GM19467 (cell line): Measurements from ENCODE around the gene MLH3.
"Not testable (repeated sequence)": the region's sequence is repeated elsewhere in the genome, so short reads cannot be mapped to it uniquely, and the experiment has no call there.

Source experiments
- ATAC-seq: cut with Tn5 transposase; IDR thresholded peaks from one replicate; pipeline ENCODE4 v1.9.1; 2021; ENCODE audit warnings: mild to moderate bottlenecking, moderate library complexity; ENCODE audit not compliant: unreplicated experiment

MLH3 gene

GRCh38 chr14:75040507-75040906 is 10.8 kb downstream of the MLH3 start:
- no peak for ATAC-seq

- ATAC-seq = no peak
These were observed 18.3 kb downstream of the MLH3 start for GRCh38 chr14:75032939-75033338.

- no peak for ATAC-seq
These were observed 21.1 kb downstream of the MLH3 start for GRCh38 chr14:75030147-75030546.

- ATAC-seq = no peak
These were observed 25.4 kb downstream of the MLH3 start for GRCh38 chr14:75025876-75026275.

- no peak for ATAC-seq
These were observed 26.2 kb downstream of the MLH3 start for GRCh38 chr14:75025082-75025481.

GRCh38 chr14:75023108-75023507 is 28.2 kb downstream of the MLH3 start:
- no peak for ATAC-seq

GRCh38 chr14:75022655-75023054 is 28.6 kb downstream of the MLH3 start:
- no peak for ATAC-seq

- no peak for ATAC-seq
These were observed 32.6 kb downstream of the MLH3 start for GRCh38 chr14:75018694-75019093.

GRCh38 chr14:75016815-75017214 is 34.5 kb downstream of the MLH3 start:
- no peak for ATAC-seq

- no peak for ATAC-seq
These were observed 35.8 kb downstream of the MLH3 start for GRCh38 chr14:75015496-75015895.

GRCh38 chr14:75013290-75013689 is 38.0 kb downstream of the MLH3 start:
- ATAC-seq = no peak

GRCh38 chr14:75011356-75011994 is 39.8 kb downstream of the MLH3 start:
- no peak for ATAC-seq

GRCh38 chr14:75010472-75011093 is 40.7 kb downstream of the MLH3 start:
- no peak for ATAC-seq

GRCh38 chr14:75009176-75009575 is 42.1 kb downstream of the MLH3 start:
- no peak for ATAC-seq

GRCh38 chr14:75005357-75005756 is 45.9 kb downstream of the MLH3 start:
- no peak for ATAC-seq

- ATAC-seq = no peak
These were observed 47.8 kb downstream of the MLH3 start for GRCh38 chr14:75003250-75004027.

- ATAC-seq = peak; percentile 96
These were observed 48.6 kb downstream of the MLH3 start, which contains the start of gene EIF2B2 for GRCh38 chr14:75002392-75003249. TSS of gene EIF2B2 (plus strand) at chr14:75002921. CDS start at chr14:75002991, 70 bp downstream.

GRCh38 chr14:75001899-75002298 is 49.4 kb downstream of the MLH3 start:
- no peak for ATAC-seq

- no peak for ATAC-seq
These were observed 50.0 kb downstream of the MLH3 start for GRCh38 chr14:75001261-75001660.

GRCh38 chr14:74995781-74996180 is 55.5 kb downstream of the MLH3 start:
- ATAC-seq = not testable (repeated sequence)

- not testable (repeated sequence) for ATAC-seq
These were observed 57.1 kb downstream of the MLH3 start for GRCh38 chr14:74994182-74994581.
